Panc1 (cell line): ENCODE data around the gene KIAA1217.

Experiments used
- POLR2AphosphoS5 ChIP-seq: IDR thresholded peaks from 2 replicates; pipeline ENCODE4 v1.6.1; 2012; ENCODE audit warnings: mild to moderate bottlenecking, low read depth, low read length, moderate library complexity
- TCF7L2 ChIP-seq: IDR thresholded peaks from 2 replicates; pipeline ENCODE4 v1.6.1; 2011; ENCODE audit warnings: mild to moderate bottlenecking, low read depth, low read length, inconsistent platforms
- TF ChIP-seq, protein P1 (sequence below): fragments of 450-650 bp; IDR thresholded peaks from 2 replicates; pipeline ENCODE4 v1.5.1; 2017; ENCODE audit warnings: mild to moderate bottlenecking
- TF ChIP-seq, protein P2 (sequence below), 2 experiments: IDR thresholded peaks; 2 replicates each; pipeline ENCODE4 v1.6.1; 2011 to 2012; ENCODE audit warnings: low read depth in 2 of 2, control low read depth in 1 of 2, low read length in 1 of 2, mild to moderate bottlenecking in 1 of 2, moderate library complexity in 1 of 2; ENCODE audit not compliant: insufficient read depth in 1 of 2

DNA sequence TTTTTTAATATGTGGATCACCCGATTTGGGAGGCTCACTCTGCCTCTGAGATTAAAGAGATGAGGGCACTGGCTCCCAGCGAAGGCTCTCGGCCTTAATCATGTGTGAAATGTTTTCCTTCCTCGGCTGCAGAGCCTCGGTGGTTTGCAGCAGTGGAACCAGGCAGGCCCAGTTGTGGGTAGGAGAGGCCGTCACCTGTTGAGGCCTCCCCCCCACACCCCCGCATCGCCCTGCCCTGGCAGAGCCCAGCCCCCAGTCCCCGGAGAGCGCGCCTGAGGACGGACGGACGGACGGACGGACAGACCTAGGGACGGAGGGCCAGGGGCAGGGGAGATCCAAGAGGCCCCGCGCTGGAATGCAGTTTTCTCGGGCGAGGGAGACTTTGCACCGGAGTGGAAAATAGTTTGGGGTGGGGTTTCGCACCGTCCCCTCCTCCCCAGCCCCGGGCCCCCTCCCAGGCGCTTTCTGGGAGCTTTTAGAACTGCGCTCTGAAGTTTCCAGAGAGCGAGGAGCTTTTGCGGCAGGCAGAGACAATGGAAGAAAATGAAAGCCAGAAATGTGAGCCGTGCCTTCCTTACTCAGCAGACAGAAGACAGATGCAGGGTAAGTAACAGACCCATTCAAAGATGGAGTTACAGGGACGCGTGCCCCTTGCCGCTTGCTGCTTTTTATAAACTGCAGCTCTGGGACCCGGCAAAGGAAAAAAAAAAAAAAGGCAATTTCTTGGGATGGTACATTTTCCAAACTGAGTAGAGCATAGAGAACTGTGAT lies at the start of gene KIAA1217:
- TF ChIP-seq TCF7L2 (no peak), POLR2AphosphoS5 (no peak)
- TF ChIP-seq, protein P1, sequence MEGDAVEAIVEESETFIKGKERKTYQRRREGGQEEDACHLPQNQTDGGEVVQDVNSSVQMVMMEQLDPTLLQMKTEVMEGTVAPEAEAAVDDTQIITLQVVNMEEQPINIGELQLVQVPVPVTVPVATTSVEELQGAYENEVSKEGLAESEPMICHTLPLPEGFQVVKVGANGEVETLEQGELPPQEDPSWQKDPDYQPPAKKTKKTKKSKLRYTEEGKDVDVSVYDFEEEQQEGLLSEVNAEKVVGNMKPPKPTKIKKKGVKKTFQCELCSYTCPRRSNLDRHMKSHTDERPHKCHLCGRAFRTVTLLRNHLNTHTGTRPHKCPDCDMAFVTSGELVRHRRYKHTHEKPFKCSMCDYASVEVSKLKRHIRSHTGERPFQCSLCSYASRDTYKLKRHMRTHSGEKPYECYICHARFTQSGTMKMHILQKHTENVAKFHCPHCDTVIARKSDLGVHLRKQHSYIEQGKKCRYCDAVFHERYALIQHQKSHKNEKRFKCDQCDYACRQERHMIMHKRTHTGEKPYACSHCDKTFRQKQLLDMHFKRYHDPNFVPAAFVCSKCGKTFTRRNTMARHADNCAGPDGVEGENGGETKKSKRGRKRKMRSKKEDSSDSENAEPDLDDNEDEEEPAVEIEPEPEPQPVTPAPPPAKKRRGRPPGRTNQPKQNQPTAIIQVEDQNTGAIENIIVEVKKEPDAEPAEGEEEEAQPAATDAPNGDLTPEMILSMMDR: no peak
- TF ChIP-seq, protein P2, sequence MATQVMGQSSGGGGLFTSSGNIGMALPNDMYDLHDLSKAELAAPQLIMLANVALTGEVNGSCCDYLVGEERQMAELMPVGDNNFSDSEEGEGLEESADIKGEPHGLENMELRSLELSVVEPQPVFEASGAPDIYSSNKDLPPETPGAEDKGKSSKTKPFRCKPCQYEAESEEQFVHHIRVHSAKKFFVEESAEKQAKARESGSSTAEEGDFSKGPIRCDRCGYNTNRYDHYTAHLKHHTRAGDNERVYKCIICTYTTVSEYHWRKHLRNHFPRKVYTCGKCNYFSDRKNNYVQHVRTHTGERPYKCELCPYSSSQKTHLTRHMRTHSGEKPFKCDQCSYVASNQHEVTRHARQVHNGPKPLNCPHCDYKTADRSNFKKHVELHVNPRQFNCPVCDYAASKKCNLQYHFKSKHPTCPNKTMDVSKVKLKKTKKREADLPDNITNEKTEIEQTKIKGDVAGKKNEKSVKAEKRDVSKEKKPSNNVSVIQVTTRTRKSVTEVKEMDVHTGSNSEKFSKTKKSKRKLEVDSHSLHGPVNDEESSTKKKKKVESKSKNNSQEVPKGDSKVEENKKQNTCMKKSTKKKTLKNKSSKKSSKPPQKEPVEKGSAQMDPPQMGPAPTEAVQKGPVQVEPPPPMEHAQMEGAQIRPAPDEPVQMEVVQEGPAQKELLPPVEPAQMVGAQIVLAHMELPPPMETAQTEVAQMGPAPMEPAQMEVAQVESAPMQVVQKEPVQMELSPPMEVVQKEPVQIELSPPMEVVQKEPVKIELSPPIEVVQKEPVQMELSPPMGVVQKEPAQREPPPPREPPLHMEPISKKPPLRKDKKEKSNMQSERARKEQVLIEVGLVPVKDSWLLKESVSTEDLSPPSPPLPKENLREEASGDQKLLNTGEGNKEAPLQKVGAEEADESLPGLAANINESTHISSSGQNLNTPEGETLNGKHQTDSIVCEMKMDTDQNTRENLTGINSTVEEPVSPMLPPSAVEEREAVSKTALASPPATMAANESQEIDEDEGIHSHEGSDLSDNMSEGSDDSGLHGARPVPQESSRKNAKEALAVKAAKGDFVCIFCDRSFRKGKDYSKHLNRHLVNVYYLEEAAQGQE (IDR thresholded peaks at IDR 0.05; ENCODE audit: insufficient read depth in 1 of 2, low read depth in 2 of 2, low read length in 1 of 2): no peak
